SK-N-SH (cell line): ENCODE results near the gene ZDHHC16. TPM values are rescaled to one million over a fixed set of nuclear protein-coding genes. Genes with fewer than 3 reads are reported as not detected.

Experiments used
- CTCF ChIA-PET: fragments of 300-600, 350-600 bp; formaldehyde crosslinking; extraction: SDS; loops from one replicate; lab custom pipeline; 2021; lab: Yijun Ruan, JAX
- POLR2A ChIA-PET: fragments of 350-600 bp; sonication (Branson Sonifier 250); formaldehyde crosslinking; extraction: SDS; loops from one replicate; lab custom pipeline; 2020; ENCODE audit warnings: antibody characterized with exemption, inconsistent platforms; lab: Yijun Ruan, JAX
- DNase-seq: peaks from one replicate; pipeline ENCODE4 v3.0.0; 2012
- H2AFZ ChIP-seq: fragments of 200-600 bp; sonication (generic); 2 replicates; pipeline ENCODE4 v1.8.1; 2016; ENCODE audit warnings: antibody characterized with exemption, mild to moderate bottlenecking, low read depth
- H3F3A ChIP-seq: fragments of 200-600 bp; sonication (generic); replicated peaks from 2 replicates; pipeline ENCODE3; 2016; ENCODE audit warnings: antibody characterized with exemption, mild to moderate bottlenecking; ENCODE audit not compliant: insufficient read depth
- H3K27ac ChIP-seq, 2 experiments: fragments of 200-500 bp in 1 of 2; fragments of 200-600 bp in 1 of 2; sonication (Bioruptor generic) in 1 of 2; sonication (generic), shearing (Covaris generic) in 1 of 2; 2 replicates each; pipeline versions ENCODE4 v1.5.1 to v1.6.1; 2014 to 2016; ENCODE audit warnings: low read depth in 2 of 2, inconsistent platforms in 1 of 2, low read length in 1 of 2, mild to moderate bottlenecking in 1 of 2, mixed read lengths in 1 of 2
- H3K27me3 ChIP-seq: fragments of 200-600 bp; sonication (generic), shearing (Covaris generic); 2 replicates; pipeline ENCODE4 v1.6.1; 2016; ENCODE audit warnings: mixed run types; ENCODE audit not compliant: insufficient read depth
- H3K36me3 ChIP-seq, 2 experiments: fragments of 200-500 bp in 1 of 2; fragments of 200-600 bp in 1 of 2; sonication (Bioruptor generic) in 1 of 2; sonication (generic) in 1 of 2; replicated peaks in 1 of 2; 2 replicates each; pipeline versions ENCODE3 to v1.5.1; 2014 to 2016; ENCODE audit warnings: low read length in 1 of 2, mild to moderate bottlenecking in 1 of 2; ENCODE audit not compliant: insufficient read depth in 2 of 2, control insufficient read depth in 1 of 2
- H3K4me1 ChIP-seq, 2 experiments: fragments of 200-500 bp in 1 of 2; fragments of 200-600 bp in 1 of 2; sonication (Bioruptor generic) in 1 of 2; sonication (generic), shearing (Covaris generic) in 1 of 2; 2 replicates each; pipeline versions ENCODE4 v1.5.1 to v1.6.1; 2014 to 2016; ENCODE audit warnings: low read depth in 1 of 2, low read length in 1 of 2, mixed run types in 1 of 2; ENCODE audit not compliant: insufficient read depth in 2 of 2, control insufficient read depth in 1 of 2
- H3K4me2 ChIP-seq: fragments of 200-600 bp; sonication (generic), shearing (Covaris generic); 2 replicates; pipeline ENCODE4 v1.6.1; 2017; ENCODE audit warnings: mixed run types
- H3K4me3 ChIP-seq, 2 experiments: fragments of 200-500 bp in 1 of 2; fragments of 200-600 bp in 1 of 2; sonication (Bioruptor generic) in 1 of 2; sonication (generic), shearing (Covaris generic) in 1 of 2; 2 replicates each; pipeline versions ENCODE4 v1.5.1 to v1.8.1; 2014 to 2016; ENCODE audit warnings: low read depth in 2 of 2, inconsistent platforms in 1 of 2, low read length in 1 of 2, mild to moderate bottlenecking in 1 of 2, mixed read lengths in 1 of 2, moderate library complexity in 1 of 2
- H3K79me2 ChIP-seq: fragments of 200-600 bp; sonication (generic); 2 replicates; pipeline ENCODE4 v1.8.1; 2017; ENCODE audit warnings: mild to moderate bottlenecking; ENCODE audit not compliant: insufficient read depth
- H3K9ac ChIP-seq: fragments of 200-600 bp; sonication (generic); 2 replicates; pipeline ENCODE4 v1.6.1; 2017; ENCODE audit warnings: mixed run types
- H3K9me2 ChIP-seq: fragments of 200-600 bp; sonication (generic); 2 replicates; pipeline ENCODE4 v1.6.1; 2017; ENCODE audit warnings: mixed run types
- H3K9me3 ChIP-seq: fragments of 200-600 bp; sonication (generic); 2 replicates; pipeline ENCODE4 v1.6.1; 2017; ENCODE audit warnings: mixed run types, mild to moderate bottlenecking, moderate library complexity
- H4K20me1 ChIP-seq: fragments of 200-600 bp; sonication (generic); 2 replicates; pipeline ENCODE4 v1.6.1; 2017; ENCODE audit warnings: mild to moderate bottlenecking, mixed run types; ENCODE audit not compliant: insufficient read depth
- CHD2 ChIP-seq: fragments of 150-350 bp; IDR thresholded peaks from 2 replicates; pipeline ENCODE4 v1.6.1; 2018; ENCODE audit warnings: low read length; ENCODE audit not compliant: partially characterized antibody
- EP300 ChIP-seq, 2 experiments: IDR thresholded peaks; 2 replicates each; pipeline versions ENCODE4 v1.4.0 to v1.6.1; 2012; ENCODE audit warnings: borderline replicate concordance in 1 of 2, low read depth in 1 of 2, low read length in 1 of 2
- EZH2phosphoT487 ChIP-seq: fragments of 200-600 bp; sonication (generic); IDR thresholded peaks from 2 replicates; pipeline ENCODE4 v1.6.1; 2017; ENCODE audit warnings: low read depth, mixed run types, mild to moderate bottlenecking, antibody characterized with exemption, moderate library complexity, borderline replicate concordance
- FOXJ3 ChIP-seq: sonication (generic); formaldehyde crosslinking; IDR thresholded peaks from 2 replicates; pipeline ENCODE4 v1.5.1; 2020; ENCODE audit warnings: mild to moderate bottlenecking, missing genetic modification reagents
- IRF3 ChIP-seq: fragments of 150-350 bp; IDR thresholded peaks from 2 replicates; pipeline ENCODE4 v1.6.1; 2016; ENCODE audit warnings: mild to moderate bottlenecking, low read depth, low read length
- JUND ChIP-seq: IDR thresholded peaks from 2 replicates; pipeline ENCODE4 v1.4.0; 2012
- NRF1 ChIP-seq: IDR thresholded peaks from 2 replicates; pipeline ENCODE4 v1.6.1; 2012; ENCODE audit warnings: low read depth, mild to moderate bottlenecking, low read length
- PBX3 ChIP-seq: IDR thresholded peaks from 2 replicates; pipeline ENCODE4; 2012
- POLR2AphosphoS5 ChIP-seq: IDR thresholded peaks from 2 replicates; pipeline ENCODE4 v1.6.1; 2012; ENCODE audit warnings: low read depth, low read length
- REST ChIP-seq: IDR thresholded peaks from 2 replicates; pipeline ENCODE4 v1.6.1; 2012; ENCODE audit warnings: mild to moderate bottlenecking, low read depth, low read length, moderate library complexity
- TAF1 ChIP-seq: IDR thresholded peaks from 2 replicates; pipeline ENCODE4 v1.6.1; 2012; ENCODE audit warnings: low read depth, mild to moderate bottlenecking, low read length, moderate library complexity, borderline replicate concordance
- USF2 ChIP-seq: fragments of 150-350 bp; IDR thresholded peaks from 2 replicates; pipeline ENCODE4 v1.6.1; 2017; ENCODE audit warnings: antibody characterized with exemption, low read length, low read depth, borderline replicate concordance
- YY1 ChIP-seq: IDR thresholded peaks from 2 replicates; pipeline ENCODE4 v1.4.0; 2012; ENCODE audit warnings: low read depth, mild to moderate bottlenecking
- WGBS: methylation state at CpG from one replicate; pipeline ENCODE4 v1.1.6; 2017; ENCODE audit warnings: low lambda C conversion rate; 5-methylcytosine and 5-hydroxymethylcytosine counted together
- polyA plus RNA-seq, 3 experiments: library from polyadenylated mRNA; depleted of rRNA; stranded (reverse); fragments of >200 nt; gene quantifications; 2 replicates each; pipeline ENCODE4 v1.2.3, GENCODE V29; 2012

Gene ZDHHC16
- polyA plus RNA-seq, 1 of the 3 experiments (the other 2 are of a cell fraction) = 71.5 TPM

- Histone ChIP-seq H3K27ac (no peak overlapping the region), H3K9ac (no peak overlapping the region), H2AFZ (no peak overlapping the region), H3K9me2 (no peaks in the 10 kb centered on the region), H3K4me2 (no peak overlapping the region), H3K4me3 (no peak overlapping the region), H3K79me2 (peaks cover 94% of the 10 kb centered on the region), H3K27me3 (no peaks in the 10 kb centered on the region), H3K9me3 (no peaks in the 10 kb centered on the region)
- WGBS = 75% methylated on average over 3 of the region's 3 CpGs
- CTCF ChIA-PET = interaction anchor here (1.7 kb wide), 2 partner anchors 19 to 31 kb away, joined by 3 to 7 read pairs; no protein-coding TSS in a partner anchor
- no peak for DNase-seq
- TF ChIP-seq NRF1 = no peak
- TF ChIP-seq, all 33 proteins: peak for 0
- H3K36me3 ChIP-seq = no peaks in the 10 kb centered on the region
- H3F3A ChIP-seq = no peaks in the 10 kb centered on the region
- POLR2A ChIA-PET = no interaction called here
- H4K20me1 ChIP-seq = peaks cover 73% of the 10 kb centered on the region
- H3K4me1 ChIP-seq = peaks cover 0 to 7% of the 10 kb centered on the region in 2 experiments; a peak in 1 of 4 replicates
Observed at GRCh38 chr10:97503406-97503805, 57.4 kb downstream of the ZDHHC16 start.

- CTCF ChIA-PET = no interaction called here
- WGBS = 82% methylated on average over 1 of the region's 1 CpG
- Histone ChIP-seq H4K20me1 (peaks cover 83% of the 10 kb centered on the region), H3K4me1 (peaks cover 0 to 1% of the 10 kb centered on the region in 2 experiments; a peak in 1 of 4 replicates), H3F3A (no peaks in the 10 kb centered on the region), H3K27me3 (no peaks in the 10 kb centered on the region), H2AFZ (no peak overlapping the region), H3K9me2 (no peaks in the 10 kb centered on the region), H3K9me3 (no peaks in the 10 kb centered on the region), H3K36me3 (no peaks in the 10 kb centered on the region), H3K9ac (no peak overlapping the region), H3K79me2 (peaks cover 98% of the 10 kb centered on the region), H3K4me3 (no peak overlapping the region), H3K4me2 (no peak overlapping the region), H3K27ac (no peak overlapping the region)
- TF ChIP-seq POLR2AphosphoS5 (no peak), NRF1 (no peak), REST (no peak)
- POLR2A ChIA-PET = no interaction called here
- no peak for DNase-seq
Observed at GRCh38 chr10:97505152-97505551, 59.2 kb downstream of the ZDHHC16 start.

GRCh38 chr10:97506199-97506991, 60.4 kb downstream of the ZDHHC16 start:
- Histone ChIP-seq H3K36me3 (no peaks in the 10 kb centered on the region), H3K4me3 (no peak overlapping the region), H3K9me3 (no peaks in the 10 kb centered on the region), H3K27ac (no peak overlapping the region), H3K79me2 (peaks cover 98% of the 10 kb centered on the region), H2AFZ (no peak overlapping the region), H3K27me3 (no peaks in the 10 kb centered on the region), H3K4me2 (no peak overlapping the region), H4K20me1 (peaks cover 84% of the 10 kb centered on the region), H3K9ac (no peak overlapping the region), H3K4me1 (no peaks in the 10 kb centered on the region), H3K9me2 (no peaks in the 10 kb centered on the region), H3F3A (no peaks in the 10 kb centered on the region)
- ChIA-PET CTCF (no interaction called here), POLR2A (no interaction called here)
- WGBS = 96% methylated on average over 3 of the region's 3 CpGs
- no peak for DNase-seq
- TF ChIP-seq YY1 (no peak), USF2 (no peak), JUND (no peak), FOXJ3 (CRISPR knock-in tag) (no peak), EZH2phosphoT487 (no peak), POLR2AphosphoS5 (no peak), TAF1 (no peak), PBX3 (no peak), CHD2 (no peak), EP300 (IDR thresholded peaks at IDR 0.05; ENCODE audit: borderline replicate concordance in 1 of 2, low read depth in 1 of 2, low read length in 1 of 2) (no peak), IRF3 (no peak)
